Duodenal mucosa (tissue), 2 donors: ENCODE measurements around the gene PHOX2A.
"Not testable (repeated sequence)": the region's sequence is repeated elsewhere in the genome, so short reads cannot be mapped to it uniquely, and the experiment has no call there.

ENCODE experiments used
- H3K27ac ChIP-seq: one replicate; pipeline ENCODE4 v1.7.0; 2013; ENCODE audit warnings: low read depth, low read length
- H3K27me3 ChIP-seq, 2 donors: one replicate each; pipeline ENCODE4 v1.7.0; 2013; ENCODE audit warnings: low read length in 2 of 2, control low read depth in 1 of 2; ENCODE audit not compliant: insufficient read depth in 2 of 2, control insufficient read depth in 1 of 2
- H3K36me3 ChIP-seq, 2 donors: one replicate each; pipeline ENCODE4 v1.7.0; 2013; ENCODE audit warnings: low read length in 2 of 2, control low read depth in 1 of 2; ENCODE audit not compliant: insufficient read depth in 2 of 2, control insufficient read depth in 1 of 2
- H3K4me1 ChIP-seq, 2 donors: one replicate each; pipeline ENCODE4 v1.7.0; 2013; ENCODE audit warnings: low read length in 2 of 2, control low read depth in 1 of 2; ENCODE audit not compliant: insufficient read depth in 2 of 2, control insufficient read depth in 1 of 2
- H3K4me3 ChIP-seq, 2 donors: one replicate each; pipeline ENCODE4 v1.7.0; 2013; ENCODE audit warnings: low read length in 2 of 2, low read depth in 1 of 2
- H3K9ac ChIP-seq, 2 donors: one replicate each; pipeline ENCODE4 v1.7.0; 2013; ENCODE audit warnings: low read length in 2 of 2, low read depth in 1 of 2
- H3K9me3 ChIP-seq, 2 donors: one replicate each; pipeline ENCODE4 v1.7.0; 2013; ENCODE audit warnings: low read length in 2 of 2, control low read depth in 1 of 2; ENCODE audit not compliant: control insufficient read depth in 1 of 2

Gene PHOX2A

GRCh38 chr11:72244060-72244360, at the start of gene PHOX2A:
PHOX2A (minus strand) TSS chr11:72244176; CDS start chr11:72244004, 172 bp downstream.
- no peaks in the 10 kb centered on the region for H3K9me3 ChIP-seq
- H3K4me1 ChIP-seq: peaks cover 10 to 17% of the 10 kb centered on the region in 2 donors
- no peaks in the 10 kb centered on the region for H3K36me3 ChIP-seq
- no peak within 1 kb of the TSS for H3K9ac ChIP-seq
- peaks cover 57 to 81% of the 10 kb centered on the region in 2 donors for H3K27me3 ChIP-seq
- no peak within 1 kb of the TSS for H3K27ac ChIP-seq
- H3K4me3 ChIP-seq: no peak within 1 kb of the TSS

DNA sequence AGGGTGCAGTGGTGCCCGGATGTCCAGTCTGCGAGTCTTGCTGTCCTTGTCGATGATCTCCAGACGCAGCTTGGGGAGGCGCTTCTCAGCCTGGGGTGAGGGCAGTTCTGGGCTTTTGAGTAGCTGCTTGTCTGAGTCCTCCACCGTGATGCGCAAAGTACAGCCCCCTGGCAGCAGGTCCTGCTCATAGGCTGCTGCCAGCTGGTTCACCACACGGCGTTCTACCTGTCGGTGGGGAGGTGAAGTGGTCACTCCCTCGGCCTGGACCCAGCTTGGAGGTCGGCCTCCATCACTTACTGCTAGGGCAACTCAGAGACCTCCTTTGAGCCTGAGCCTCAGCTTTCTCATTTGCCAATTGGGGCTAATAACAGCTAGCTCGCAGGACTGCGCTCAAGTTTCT, 49.4 kb upstream of the PHOX2A start:
- no peak overlapping the region for H3K9ac ChIP-seq
- H3K36me3 ChIP-seq: peaks cover 0 to 33% of the 10 kb centered on the region in 2 donors
- no peaks in the 10 kb centered on the region for H3K4me1 ChIP-seq
- H3K4me3 ChIP-seq: no peak overlapping the region
- H3K9me3 ChIP-seq: no peaks in the 10 kb centered on the region
- no peaks in the 10 kb centered on the region for H3K27me3 ChIP-seq
- H3K27ac ChIP-seq: no peak overlapping the region

- no peaks in the 10 kb centered on the region for H3K27me3 ChIP-seq
- no peaks in the 10 kb centered on the region for H3K9me3 ChIP-seq
- H3K4me3 ChIP-seq: no peak overlapping the region
- no peaks in the 10 kb centered on the region for H3K4me1 ChIP-seq
- no peak overlapping the region for H3K27ac ChIP-seq
- H3K36me3 ChIP-seq: peaks cover 0 to 29% of the 10 kb centered on the region in 2 donors
- no peak overlapping the region for H3K9ac ChIP-seq
Measured at GRCh38 chr11:72292106-72292785, 48.3 kb upstream of the PHOX2A start.

DNA sequence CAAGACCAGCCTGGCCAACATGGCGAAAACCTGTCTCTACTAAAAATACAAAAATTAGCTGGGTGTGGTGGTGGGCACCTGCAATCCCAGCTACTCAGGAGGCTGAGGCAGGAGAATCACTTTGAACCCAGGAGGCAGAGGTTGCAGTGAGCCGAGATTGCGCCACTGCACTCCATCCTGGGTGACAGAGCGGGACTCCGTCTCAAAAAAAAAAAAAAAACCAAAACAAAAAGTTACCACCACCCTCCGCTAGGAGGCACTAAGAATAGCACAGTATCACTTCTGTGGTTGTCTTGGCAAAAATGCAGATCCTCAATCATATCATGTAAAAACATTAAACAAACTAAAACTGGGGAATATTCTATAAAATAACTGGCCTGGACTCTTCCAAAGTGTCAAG, 46.8 kb upstream of the PHOX2A start:
- H3K9ac ChIP-seq: not testable (repeated sequence)

DNA sequence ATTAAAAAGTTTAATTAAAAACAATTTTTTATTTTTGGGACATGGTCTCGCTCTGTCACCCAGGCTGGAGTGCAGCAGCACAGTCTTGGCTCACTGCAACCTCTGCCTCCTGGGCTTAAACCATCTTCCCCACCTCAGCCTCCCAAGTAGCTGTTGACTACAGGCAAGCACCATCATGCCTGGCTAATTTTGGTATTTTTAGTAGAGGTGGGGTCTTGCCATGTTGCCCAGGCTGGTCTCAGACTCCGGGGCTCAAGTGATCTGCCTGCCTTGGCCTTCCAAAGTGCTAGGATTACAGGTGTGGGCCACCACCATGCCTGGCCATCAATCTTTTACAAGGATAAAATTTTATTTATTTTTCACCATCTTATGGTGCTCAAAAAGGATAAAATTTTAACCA, 43.3 kb upstream of the PHOX2A start:
- Histone ChIP-seq H3K4me3 (no peak overlapping the region), H3K9me3 (no peaks in the 10 kb centered on the region), H3K4me1 (no peaks in the 10 kb centered on the region), H3K27me3 (peaks cover 0 to 2% of the 10 kb centered on the region in 2 donors), H3K9ac (no peak overlapping the region), H3K36me3 (no peaks in the 10 kb centered on the region), H3K27ac (no peak overlapping the region)

More for the DNA sequence above, 46.8 kb upstream of the PHOX2A start:
- H3K4me3 ChIP-seq, H3K4me1 ChIP-seq, H3K9me3 ChIP-seq, H3K27ac ChIP-seq, H3K27me3 ChIP-seq: not testable (repeated sequence)
- H3K36me3 ChIP-seq: peaks cover 0 to 24% of the 10 kb centered on the region in 2 donors

GRCh38 chr11:72283947-72284346, 40.0 kb upstream of the PHOX2A start:
- no peak overlapping the region for H3K4me3 ChIP-seq
- H3K9me3 ChIP-seq: no peaks in the 10 kb centered on the region
- H3K36me3 ChIP-seq: no peaks in the 10 kb centered on the region

DNA sequence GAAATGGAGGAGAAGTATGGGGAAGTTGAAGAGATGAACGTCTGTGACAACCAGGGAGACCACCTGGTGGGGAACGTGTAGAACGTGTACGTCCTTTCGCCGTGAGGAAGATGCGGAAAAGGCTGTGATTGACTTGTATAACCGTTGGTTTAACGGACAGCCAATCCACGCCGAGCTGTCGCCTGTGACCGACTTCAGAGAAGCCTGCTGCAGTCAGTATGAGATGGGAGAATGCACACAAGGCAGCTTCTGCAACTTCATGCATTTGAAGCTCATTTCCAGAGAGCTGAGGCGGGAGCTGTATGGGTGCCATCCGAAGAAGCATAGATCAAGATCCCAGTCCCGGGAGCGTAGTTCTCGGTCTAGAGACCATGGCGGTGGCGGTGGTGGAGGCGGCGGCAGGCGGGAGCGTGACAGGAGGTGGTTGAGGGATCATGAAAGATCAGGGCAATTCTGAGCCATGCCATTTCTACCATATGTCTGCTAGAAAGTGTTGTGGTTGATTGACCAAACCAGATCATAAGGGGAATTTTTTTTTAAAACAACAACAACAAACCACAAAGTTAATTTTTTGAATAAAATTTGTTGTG, 36.8 kb upstream of the PHOX2A start:
- peaks cover 0 to 2% of the 10 kb centered on the region in 2 donors for H3K27me3 ChIP-seq
- no peaks in the 10 kb centered on the region for H3K4me1 ChIP-seq
- H3K9me3 ChIP-seq: no peaks in the 10 kb centered on the region
- no peak overlapping the region for H3K9ac ChIP-seq
- no peak overlapping the region for H3K27ac ChIP-seq
- no peaks in the 10 kb centered on the region for H3K36me3 ChIP-seq
- H3K4me3 ChIP-seq: no peak overlapping the region

More at GRCh38 chr11:72283947-72284346, 40.0 kb upstream of the PHOX2A start:
- Histone ChIP-seq H3K9ac (no peak overlapping the region), H3K27ac (no peak overlapping the region), H3K4me1 (no peaks in the 10 kb centered on the region), H3K27me3 (peaks cover 0 to 2% of the 10 kb centered on the region in 2 donors)

GRCh38 chr11:72280037-72280436, 36.1 kb upstream of the PHOX2A start:
- no peaks in the 10 kb centered on the region for H3K9me3 ChIP-seq
- H3K4me1 ChIP-seq: no peaks in the 10 kb centered on the region
- no peak overlapping the region for H3K27ac ChIP-seq
- peaks cover 0 to 2% of the 10 kb centered on the region in 2 donors for H3K27me3 ChIP-seq
- H3K36me3 ChIP-seq: no peaks in the 10 kb centered on the region
- H3K4me3 ChIP-seq: no peak overlapping the region
- H3K9ac ChIP-seq: no peak overlapping the region

GRCh38 chr11:72278905-72279304, 34.9 kb upstream of the PHOX2A start:
- no peaks in the 10 kb centered on the region for H3K4me1 ChIP-seq
- no peaks in the 10 kb centered on the region for H3K27me3 ChIP-seq
- no peak overlapping the region for H3K9ac ChIP-seq
- no peak overlapping the region for H3K4me3 ChIP-seq
- no peak overlapping the region for H3K27ac ChIP-seq
- H3K9me3 ChIP-seq: no peaks in the 10 kb centered on the region
- no peaks in the 10 kb centered on the region for H3K36me3 ChIP-seq

- H3K9ac ChIP-seq: no peak overlapping the region
- H3K27ac ChIP-seq: no peak overlapping the region
- no peaks in the 10 kb centered on the region for H3K36me3 ChIP-seq
- no peaks in the 10 kb centered on the region for H3K4me1 ChIP-seq
- H3K27me3 ChIP-seq: no peaks in the 10 kb centered on the region
- no peak overlapping the region for H3K4me3 ChIP-seq
- H3K9me3 ChIP-seq: no peaks in the 10 kb centered on the region
Measured at GRCh38 chr11:72274435-72274834, 30.5 kb upstream of the PHOX2A start.
